Calu3 (cell line): ENCODE data around the gene KIFAP3. TPM values are rescaled to one million over a fixed set of nuclear protein-coding genes. Genes with fewer than 3 reads are reported as not detected.

ENCODE experiments used
- BruUV-seq: library from RNA; stranded (reverse); fragments of 400-500 nt; replicated peaks from 2 replicates; lab custom pipeline; 2021; lab: Mats Ljungman, UMichigan
- CTCF ChIA-PET: fragments of 300-600 bp; sonication (Branson Sonifier 250); formaldehyde crosslinking; loops from one replicate; lab custom pipeline; 2022; ENCODE audit warnings: antibody characterized with exemption; lab: Charles Lee
- DNase-seq: peaks from one replicate; pipeline ENCODE4 v3.0.0; 2022
- H3K27ac Mint-ChIP-seq: one replicate; pipeline ENCODE4 v1.8.0; 2022; ENCODE audit warnings: mixed read lengths; ENCODE audit not compliant: unreplicated experiment
- H3K27me3 Mint-ChIP-seq: one replicate; pipeline ENCODE4 v1.8.0; 2022; ENCODE audit warnings: mixed read lengths; ENCODE audit not compliant: unreplicated experiment
- H3K36me3 Mint-ChIP-seq: one replicate; pipeline ENCODE4 v1.8.0; 2022; ENCODE audit warnings: mild to moderate bottlenecking, moderate library complexity, mixed read lengths; ENCODE audit not compliant: insufficient read depth, unreplicated experiment
- H3K4me1 Mint-ChIP-seq: one replicate; pipeline ENCODE4 v1.8.0; 2022; ENCODE audit warnings: mild to moderate bottlenecking, low read depth, mixed read lengths; ENCODE audit not compliant: unreplicated experiment
- H3K4me3 Mint-ChIP-seq: one replicate; pipeline ENCODE4 v1.8.0; 2022; ENCODE audit warnings: mild to moderate bottlenecking, low read depth, moderate library complexity, mixed read lengths; ENCODE audit not compliant: unreplicated experiment
- H3K9me3 Mint-ChIP-seq: one replicate; pipeline ENCODE4 v1.8.0; 2022; ENCODE audit warnings: low read depth, mixed read lengths; ENCODE audit not compliant: unreplicated experiment
- CTCF ChIP-seq: fragments of 200-600 bp; IDR thresholded peaks from one replicate; pipeline ENCODE4 v1.8.0; 2022; ENCODE audit warnings: antibody characterized with exemption; ENCODE audit not compliant: unreplicated experiment
- intact Hi-C: fragments of 100-400 bp; cut with micrococcal nuclease; formaldehyde crosslinking; loops from one replicate; pipeline ENCODE4 v1.10.0; 2022; ENCODE audit not compliant: unreplicated experiment
- total RNA-seq: library from RNA; stranded (reverse); gene quantifications from 2 replicates; pipeline ENCODE4 v1.2.3, GENCODE V29; 2022

Gene KIFAP3
- total RNA-seq, 1 experiment from 2014 or later, result 16.2 TPM

DNA sequence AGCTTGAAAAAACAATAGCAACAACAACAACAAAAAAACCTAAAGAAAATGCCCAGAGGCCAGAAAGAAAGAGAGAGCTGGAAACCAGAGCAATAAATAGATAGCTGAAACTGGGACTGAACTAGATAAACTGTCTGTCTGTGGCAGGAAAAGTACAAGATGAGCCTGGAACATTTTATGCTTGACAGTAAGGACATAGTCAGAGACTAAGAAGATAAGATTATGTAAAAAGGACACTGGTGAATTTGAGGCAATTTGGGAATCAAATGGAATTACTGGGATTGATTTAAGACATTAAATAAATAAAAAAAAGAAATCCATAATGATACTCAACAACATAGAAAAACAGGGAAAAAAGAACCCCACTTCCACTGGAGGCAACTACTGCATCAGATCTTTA lies 1.7 kb upstream of the KIFAP3 start:
- H3K9me3 Mint-ChIP-seq, result peaks cover 2% of the 10 kb centered on the region
- peaks cover 20% of the 10 kb centered on the region for H3K36me3 Mint-ChIP-seq
- CTCF ChIA-PET, result no interaction called here
- H3K27ac Mint-ChIP-seq, result no peak overlapping the region
- no peak overlapping the region for H3K4me3 Mint-ChIP-seq
- no TSS peak for BruUV-seq
- intact Hi-C loops, result loop anchor here (10.0 kb wide), 1 partner anchor 459 kb away; the partner anchor contains the start of gene GORAB
- no peaks in the 10 kb centered on the region for H3K27me3 Mint-ChIP-seq
- peaks cover 23% of the 10 kb centered on the region for H3K4me1 Mint-ChIP-seq
- DNase-seq, result no peak
- no peak for TF ChIP-seq CTCF

DNA sequence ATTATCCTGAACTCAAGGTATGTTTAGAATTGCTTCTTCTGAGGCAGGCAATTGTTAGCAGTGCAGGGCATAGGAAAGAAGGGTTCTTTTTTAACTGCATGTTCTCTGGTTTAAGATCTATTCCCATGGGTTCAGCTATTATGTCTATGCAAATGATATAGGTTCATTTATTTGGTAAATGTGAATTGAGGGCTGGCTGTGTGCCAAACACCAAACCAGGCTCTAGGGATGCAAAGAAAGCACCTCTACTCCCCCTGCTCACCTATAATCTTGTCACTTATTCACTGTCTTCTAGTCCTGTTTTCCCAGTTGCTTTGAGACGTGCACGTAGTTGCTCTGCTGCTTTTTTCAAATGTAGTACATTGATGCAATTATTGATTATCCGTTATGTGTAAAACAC lies 691 bp upstream of the KIFAP3 start:
- CTCF ChIA-PET, result interaction anchor here (0.8 to 1.6 kb wide), 3 partner anchors 9 to 854 kb away, joined by 3 to 5 read pairs (median 3); no protein-coding TSS in a partner anchor
- Mint-ChIP-seq H3K4me3 (peak overlapping the region; percentile 90), H3K9me3 (peaks cover 2% of the 10 kb centered on the region), H3K27ac (peak overlapping the region; percentile 81), H3K36me3 (peaks cover 20% of the 10 kb centered on the region), H3K4me1 (peaks cover 23% of the 10 kb centered on the region), H3K27me3 (no peaks in the 10 kb centered on the region)
- DNase-seq, result no peak
- no peak for TF ChIP-seq CTCF
- intact Hi-C loops, result loop anchor here (10.0 kb wide), 1 partner anchor 460 kb away; the partner anchor contains the start of gene GORAB
- BruUV-seq, result no TSS peak

GRCh38 chr1:170073893-170074249 lies 624 bp downstream of the KIFAP3 start:
- CTCF ChIA-PET, result interaction anchor here (1.0 to 1.6 kb wide), 3 partner anchors 63 to 856 kb away, joined by 3 to 5 read pairs (median 3); no protein-coding TSS in a partner anchor
- Mint-ChIP-seq H3K27ac (peak overlapping the region; percentile 81), H3K9me3 (no peaks in the 10 kb centered on the region), H3K4me3 (peak overlapping the region; percentile 90), H3K4me1 (peaks cover 23% of the 10 kb centered on the region), H3K27me3 (no peaks in the 10 kb centered on the region), H3K36me3 (peaks cover 20% of the 10 kb centered on the region)
- intact Hi-C loops, result loop anchor here (5.0 to 10.0 kb wide), 2 partner anchors 142 to 461 kb away; partner anchors contain the start of gene GORAB
- TF ChIP-seq CTCF, result no peak
- DNase-seq, result no peak
- BruUV-seq, result TSS peak; percentile 43

- H3K4me1 Mint-ChIP-seq, result peaks cover 32% of the 10 kb centered on the region
- BruUV-seq, result no TSS peak
- TF ChIP-seq CTCF, result no peak
- H3K36me3 Mint-ChIP-seq, result peaks cover 20% of the 10 kb centered on the region
- no peaks in the 10 kb centered on the region for H3K9me3 Mint-ChIP-seq
- no peak overlapping the region for H3K4me3 Mint-ChIP-seq
- intact Hi-C loops, result loop anchor here (5.0 to 10.0 kb wide), 2 partner anchors 139 to 463 kb away; partner anchors contain the start of gene GORAB
- H3K27ac Mint-ChIP-seq, result no peak overlapping the region
- H3K27me3 Mint-ChIP-seq, result no peaks in the 10 kb centered on the region
- no peak for DNase-seq
- CTCF ChIA-PET, result no interaction called here
Observed at GRCh38 chr1:170071378-170071777, 3.1 kb downstream of the KIFAP3 start.
